NCI-H2081 (cell line): ENCODE measurements around the gene CHD9.
A peak's percentile ranks its signal among the peaks of the same experiment; 100 is the strongest.
"Not testable (repeated sequence)": the region's sequence is repeated elsewhere in the genome, so short reads cannot be mapped to it uniquely, and the experiment has no call there.

Experiments
- DNase-seq, 2 experiments: peaks; one replicate each; lab custom pipeline; 2025; lab: John Stamatoyannopoulos, UW

The CHD9 gene

DNA sequence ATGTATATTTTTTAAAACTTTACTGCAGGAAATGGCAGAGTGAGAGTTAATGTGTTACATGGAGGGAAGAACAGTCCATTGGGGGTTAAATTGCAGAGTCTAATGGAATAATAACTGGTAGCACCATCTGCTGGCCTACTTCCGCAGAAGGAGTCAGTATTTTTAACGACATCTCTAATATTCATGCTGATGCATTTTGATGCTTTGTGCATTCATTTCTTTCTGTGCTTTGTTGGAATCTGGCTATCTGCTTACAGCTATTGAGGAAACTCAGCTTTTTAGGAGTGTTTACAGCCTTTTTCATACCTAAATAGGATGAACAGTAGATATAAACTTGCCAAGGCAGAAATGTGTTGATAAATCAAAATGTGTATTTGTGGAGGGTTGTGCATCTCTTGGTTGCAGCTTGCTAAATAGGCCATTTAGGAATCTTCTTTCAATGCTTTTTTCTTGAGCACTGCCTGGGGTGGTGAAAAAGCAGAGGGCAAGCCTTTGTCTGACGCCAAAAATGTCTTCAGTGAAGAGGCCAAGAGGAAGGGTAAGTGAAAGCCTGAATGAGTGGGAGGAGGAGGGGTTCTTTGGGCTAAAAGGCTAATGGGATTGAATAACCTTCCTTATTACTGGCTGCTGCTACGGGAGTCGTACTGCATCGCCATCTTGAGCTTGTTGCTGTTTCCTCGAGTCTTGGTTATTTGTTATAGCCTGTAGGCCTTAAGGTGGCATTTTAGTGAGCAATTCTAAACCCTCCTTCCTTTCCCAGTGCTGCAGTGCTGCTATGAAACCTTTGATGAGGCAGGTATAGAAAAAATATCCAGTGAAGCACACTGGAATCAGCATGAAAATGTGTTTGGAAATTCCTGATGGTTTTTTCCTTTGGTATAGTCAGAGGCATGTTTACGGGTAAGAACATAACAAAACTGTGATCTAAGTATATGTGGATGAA lies 153.3 kb downstream of the CHD9 start:
- DNase-seq = peak; percentile 67 to 89

- DNase-seq = no peak
These were observed 154.6 kb downstream of the CHD9 start for GRCh38 chr16:53209429-53209828.

- DNase-seq = no peak
These were observed 155.1 kb downstream of the CHD9 start for GRCh38 chr16:53209877-53210276.

DNA sequence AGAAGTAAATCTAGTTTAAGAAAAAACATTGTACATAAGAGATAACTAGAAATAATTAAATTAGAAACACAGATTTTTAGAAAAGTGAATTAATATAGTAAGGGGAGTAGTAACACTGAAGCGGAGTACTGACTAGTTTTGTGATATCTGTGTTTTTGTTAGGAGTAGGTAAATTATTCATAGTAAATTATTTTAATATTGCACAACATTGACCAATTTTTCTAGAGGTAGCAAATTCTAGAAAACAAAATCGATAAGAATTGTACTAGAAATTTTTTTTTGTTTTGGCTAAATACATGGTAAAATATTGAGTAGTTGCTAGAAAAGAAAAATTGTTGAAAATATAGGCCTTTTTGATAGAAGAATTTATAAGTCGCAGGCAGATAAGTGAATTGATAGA lies 156.5 kb downstream of the CHD9 start:
- DNase-seq = no peak

- no peak for DNase-seq
These were observed 158.1 kb downstream of the CHD9 start for GRCh38 chr16:53212893-53213223.

DNA sequence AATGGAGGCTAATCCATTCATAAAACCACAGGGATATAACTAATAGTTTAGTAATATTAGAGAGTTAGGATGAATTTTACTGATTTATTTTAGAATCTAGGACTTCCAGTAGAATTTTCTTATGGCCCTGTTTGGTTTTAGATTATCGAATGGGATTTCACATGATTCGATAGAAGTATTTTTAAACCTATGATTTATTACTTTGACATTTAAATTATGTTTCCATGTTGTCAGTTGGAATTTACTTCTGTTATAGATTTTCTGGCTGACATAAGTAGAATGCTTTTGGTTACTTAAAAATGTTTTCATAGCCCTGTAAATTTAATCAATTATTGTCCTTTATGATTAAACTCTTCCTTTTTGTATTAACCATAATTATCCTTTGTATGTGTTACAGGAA lies 158.8 kb downstream of the CHD9 start:
- no peak for DNase-seq

DNA sequence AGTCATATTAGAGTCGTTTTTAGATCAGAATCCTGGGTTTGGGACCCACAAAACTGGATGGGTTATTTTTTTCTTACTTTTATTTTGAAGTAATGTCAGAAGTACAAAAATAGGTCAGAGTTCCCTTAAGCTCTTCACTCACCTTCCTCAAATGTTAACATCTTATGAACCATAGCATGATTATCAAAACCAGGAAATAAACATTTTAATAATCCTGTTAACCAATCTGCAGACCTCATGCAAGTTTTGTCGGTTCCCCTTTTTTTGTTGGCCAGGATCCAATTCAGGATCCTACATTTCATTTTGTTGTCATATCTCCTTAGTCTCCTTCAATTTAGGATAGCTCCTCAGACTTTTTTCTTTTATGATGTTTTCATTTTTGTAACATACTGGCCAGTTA lies 162.0 kb downstream of the CHD9 start:
- DNase-seq = no peak

DNA sequence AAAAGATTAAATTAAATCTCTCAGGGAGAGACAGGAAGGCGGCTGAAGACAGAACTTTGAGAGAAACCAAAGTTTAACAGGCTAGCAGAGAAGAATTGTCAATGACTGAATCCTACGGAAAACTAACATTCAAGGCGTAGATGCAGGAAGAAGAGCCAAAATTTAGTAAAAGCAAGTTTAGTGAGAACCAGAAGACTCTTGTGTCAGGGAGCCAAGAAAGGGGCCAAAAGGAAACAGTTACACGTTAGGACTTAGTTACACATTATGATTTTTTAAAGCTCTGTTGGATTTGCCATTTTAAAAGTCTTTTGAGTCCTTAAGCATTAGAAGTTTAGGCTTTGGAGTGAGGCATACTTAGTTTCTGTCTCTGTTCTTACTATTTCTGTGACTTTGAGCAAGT lies 164.6 kb downstream of the CHD9 start:
- DNase-seq = no peak

GRCh38 chr16:53219795-53220454 lies 165.1 kb downstream of the CHD9 start:
- no peak for DNase-seq

GRCh38 chr16:53220585-53220984 lies 165.8 kb downstream of the CHD9 start:
- DNase-seq = no peak

- DNase-seq = no peak
These were observed 170.3 kb downstream of the CHD9 start for GRCh38 chr16:53224951-53225533.

GRCh38 chr16:53232826-53233529 lies 178.2 kb downstream of the CHD9 start:
- DNase-seq = no peak

DNA sequence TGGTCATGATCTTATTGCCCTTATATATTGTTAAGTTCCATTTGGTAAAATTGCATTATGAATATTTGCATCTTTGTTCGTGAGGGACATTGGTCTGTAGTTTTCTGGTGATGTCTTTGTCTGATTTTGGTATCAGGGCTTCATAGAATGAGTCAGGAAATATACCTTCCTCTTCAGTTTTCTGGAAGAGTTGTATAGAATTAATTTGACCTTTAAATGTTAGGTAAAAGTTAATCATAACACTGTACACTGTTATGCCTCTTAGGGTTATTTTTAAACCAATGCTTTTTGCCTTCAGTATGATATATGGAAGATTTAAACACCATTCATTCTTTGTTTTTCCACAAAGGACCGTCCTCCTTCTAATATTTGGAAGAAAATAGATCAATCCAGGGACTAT lies 180.0 kb downstream of the CHD9 start:
- DNase-seq = no peak

DNA sequence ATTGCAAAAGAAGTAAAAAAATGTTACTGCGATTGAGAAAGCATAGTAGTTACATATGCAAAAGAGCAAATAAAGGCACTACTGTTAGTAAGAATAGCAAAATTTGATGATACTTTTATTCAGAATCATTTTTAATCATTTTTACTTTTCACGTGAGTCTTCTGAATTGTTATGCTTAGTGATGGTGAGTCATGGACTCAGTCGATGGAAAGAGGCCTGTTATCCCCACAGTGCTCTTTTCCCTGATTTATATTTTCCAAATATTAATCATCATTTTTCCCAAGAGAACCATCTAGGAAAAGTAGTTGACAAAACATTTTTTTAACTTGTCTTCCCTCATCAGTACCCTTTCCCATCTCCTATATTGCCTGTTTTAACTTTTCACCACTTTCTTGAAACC lies 181.1 kb downstream of the CHD9 start:
- DNase-seq = no peak

GRCh38 chr16:53249331-53249730 lies 194.5 kb downstream of the CHD9 start:
- DNase-seq = no peak

- no peak for DNase-seq
These were observed 202.2 kb downstream of the CHD9 start for GRCh38 chr16:53257001-53257400.

DNA sequence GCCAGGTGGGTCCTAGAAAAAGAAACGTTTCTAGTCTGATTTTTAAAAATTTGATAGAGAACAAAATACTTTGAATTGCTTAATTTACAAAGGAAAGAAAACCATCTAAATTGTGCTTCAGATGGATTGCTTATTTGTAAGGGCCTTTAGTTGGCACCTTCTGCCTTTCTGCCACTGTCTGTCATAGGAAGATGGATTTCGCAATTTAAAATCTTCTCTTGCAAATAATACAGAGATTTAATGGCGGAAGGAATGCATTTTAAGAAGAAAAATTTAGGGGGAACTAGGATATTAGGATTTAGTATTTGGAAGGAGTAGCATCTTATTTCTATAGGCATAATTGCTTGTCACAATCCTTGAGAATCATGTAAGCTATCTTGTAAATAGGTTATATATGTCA lies 204.0 kb downstream of the CHD9 start:
- no peak for DNase-seq

DNA sequence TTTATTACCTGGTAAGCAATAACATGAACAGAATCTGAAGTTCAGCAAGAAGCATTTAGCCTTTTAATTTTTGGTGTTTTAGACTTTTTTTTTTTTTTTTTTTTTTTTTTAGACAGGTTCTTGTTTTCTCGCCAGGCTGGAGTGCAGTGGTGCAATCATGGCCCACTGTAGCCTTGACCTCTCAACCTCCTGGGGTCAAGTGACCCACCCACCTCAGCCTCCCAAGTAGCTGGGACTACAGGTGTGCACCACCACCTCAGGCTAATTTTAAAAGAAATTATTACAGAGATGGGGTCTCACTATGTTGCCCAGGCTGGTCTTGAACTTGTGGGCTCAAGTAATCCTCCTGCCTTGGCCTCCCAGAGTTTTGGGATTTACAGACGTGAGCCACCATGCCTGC lies 206.5 kb downstream of the CHD9 start:
- no peak for DNase-seq

DNA sequence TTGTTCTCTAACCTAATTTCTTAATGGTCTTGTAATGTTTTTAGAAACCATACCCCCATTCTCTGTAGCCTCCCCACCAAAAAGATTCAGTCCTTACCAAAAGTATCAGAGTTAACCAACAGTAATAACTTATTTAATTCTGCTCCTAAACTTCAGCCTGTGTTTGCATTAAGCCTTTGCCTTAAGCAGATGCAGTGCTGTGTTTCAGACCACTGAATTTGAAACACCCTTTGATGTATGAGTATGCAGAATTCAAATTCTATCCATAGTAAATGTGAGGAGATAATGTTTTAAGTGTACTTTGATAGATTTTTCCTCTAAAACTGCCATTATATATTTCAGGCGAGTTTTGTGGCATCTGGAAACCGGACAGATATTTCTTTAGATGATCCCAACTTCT lies 207.9 kb downstream of the CHD9 start:
- no peak for DNase-seq

- DNase-seq = no peak
These were observed 211.4 kb downstream of the CHD9 start for GRCh38 chr16:53266156-53266555.

DNA sequence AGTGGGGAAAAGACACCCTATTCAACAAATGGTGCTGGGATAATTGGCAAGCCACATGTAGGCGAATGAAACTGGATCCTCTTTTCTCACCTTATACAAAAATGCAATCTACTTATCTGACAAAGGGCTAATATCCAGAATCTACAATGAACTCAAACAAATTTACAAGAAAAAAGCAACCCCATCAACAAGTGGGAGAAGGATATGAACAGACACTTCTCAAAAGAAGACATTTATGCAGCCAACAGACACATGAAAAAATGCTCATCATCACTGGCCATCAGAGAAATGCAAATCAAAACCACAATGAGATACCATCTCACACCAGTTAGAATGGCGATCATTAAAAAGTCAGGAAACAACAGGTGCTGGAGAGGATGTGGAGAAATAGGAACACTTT lies 223.7 kb downstream of the CHD9 start:
- DNase-seq = not testable (repeated sequence)

- DNase-seq = no peak
These were observed 226.5 kb downstream of the CHD9 start for GRCh38 chr16:53281280-53281679.

- DNase-seq = no peak
These were observed 227.1 kb downstream of the CHD9 start for GRCh38 chr16:53281859-53282258.
